DND-41 (cell line): Measurements from ENCODE around the gene PAM16.

Experiments
- ATAC-seq: fragments of 200-7000 bp; cut with Tn5 transposase; 3 replicates; pipeline ENCODE4 v1.9.1; 2021; ENCODE audit warnings: low read depth; ENCODE audit not compliant: insufficient read depth
- DNase-seq: peaks from one replicate; pipeline ENCODE4 v3.0.0-alpha.2; 2020
- H2AFZ ChIP-seq: 2 replicates; pipeline ENCODE4 v1.6.0; 2012; ENCODE audit warnings: low read depth, low read length
- H3K27ac ChIP-seq: 2 replicates; pipeline ENCODE4 v1.5.1; 2012; ENCODE audit warnings: low read length, inconsistent platforms
- H3K27me3 ChIP-seq: fragments of 200-600 bp; sonication (generic); 2 replicates; pipeline ENCODE4 v1.6.0; 2012; ENCODE audit warnings: low read length, mild to moderate bottlenecking, inconsistent platforms; ENCODE audit not compliant: insufficient read depth, poor library complexity
- H3K36me3 ChIP-seq: 2 replicates; pipeline ENCODE4 v1.5.1; 2012; ENCODE audit warnings: low read length, inconsistent platforms; ENCODE audit not compliant: insufficient read depth
- H3K4me1 ChIP-seq: 2 replicates; pipeline ENCODE4 v1.5.1; 2012; ENCODE audit warnings: mild to moderate bottlenecking, low read length; ENCODE audit not compliant: insufficient read depth
- H3K4me2 ChIP-seq: 2 replicates; pipeline ENCODE4 v1.6.0; 2012; ENCODE audit warnings: mild to moderate bottlenecking, moderate library complexity, low read length, inconsistent platforms; ENCODE audit not compliant: insufficient read depth
- H3K4me3 ChIP-seq, 2 experiments: fragments of 200-600 bp in 1 of 2; shearing (Covaris generic) in 1 of 2; 2 replicates each; pipeline ENCODE4 v1.5.1; 2012 to 2016; ENCODE audit warnings: inconsistent platforms in 2 of 2, low read length in 2 of 2, mild to moderate bottlenecking in 2 of 2, low read depth in 1 of 2, moderate library complexity in 1 of 2
- H3K79me2 ChIP-seq: 2 replicates; pipeline ENCODE4 v1.6.0; 2012; ENCODE audit warnings: low read length, inconsistent platforms; ENCODE audit not compliant: insufficient read depth
- H3K9ac ChIP-seq: 2 replicates; pipeline ENCODE4 v1.6.0; 2012; ENCODE audit warnings: low read depth, mild to moderate bottlenecking, inconsistent platforms, low read length, moderate library complexity
- H3K9me3 ChIP-seq: 2 replicates; pipeline ENCODE4 v1.5.1; 2012; ENCODE audit warnings: low read length, moderate library complexity, mild to moderate bottlenecking, inconsistent platforms; ENCODE audit not compliant: insufficient read depth, severe bottlenecking
- H4K20me1 ChIP-seq: 2 replicates; pipeline ENCODE4 v1.6.0; 2012; ENCODE audit warnings: low read length; ENCODE audit not compliant: insufficient read depth
- CTCF ChIP-seq: IDR thresholded peaks from 2 replicates; pipeline ENCODE4 v1.5.1; 2012; ENCODE audit warnings: borderline replicate concordance, low read length, moderate library complexity, mild to moderate bottlenecking; ENCODE audit not compliant: poor library complexity, severe bottlenecking; ENCODE audit errors: extremely low read depth
- EZH2 ChIP-seq: IDR thresholded peaks from 3 replicates; pipeline ENCODE4 v1.6.1; 2012; ENCODE audit warnings: borderline replicate concordance, low read depth, mild to moderate bottlenecking, moderate library complexity, low read length, inconsistent platforms; ENCODE audit not compliant: severe bottlenecking

PAM16 gene

GRCh38 chr16:4372578-4373355 is 21.6 kb upstream of the PAM16 start:
- H3K9me3 ChIP-seq, result no peaks in the 10 kb centered on the region
- H3K27me3 ChIP-seq, result no peaks in the 10 kb centered on the region
- H2AFZ ChIP-seq, result no peak overlapping the region
- H3K4me1 ChIP-seq, result no peaks in the 10 kb centered on the region
- DNase-seq (no peak), ATAC-seq (no peak)
- H3K27ac ChIP-seq, result no peak overlapping the region; the same call in 1 of the 2 replicates
- H3K36me3 ChIP-seq, result peaks cover 3% of the 10 kb centered on the region; the same call in 1 of the 2 replicates
- H4K20me1 ChIP-seq, result peaks cover 43% of the 10 kb centered on the region
- TF ChIP-seq EZH2, result no peak
- TF ChIP-seq CTCF, result no peak
- no peak overlapping the region for H3K4me2 ChIP-seq
- no peak overlapping the region for H3K4me3 ChIP-seq
- no peak overlapping the region for H3K9ac ChIP-seq
- no peaks in the 10 kb centered on the region for H3K79me2 ChIP-seq

- Histone ChIP-seq H3K4me1 (no peaks in the 10 kb centered on the region), H3K9me3 (no peaks in the 10 kb centered on the region), H3K36me3 (peaks cover 10% of the 10 kb centered on the region), H4K20me1 (peaks cover 46% of the 10 kb centered on the region), H3K4me3 (no peak overlapping the region), H3K27ac (no peak overlapping the region), H3K9ac (no peak overlapping the region), H3K79me2 (no peaks in the 10 kb centered on the region), H3K4me2 (no peak overlapping the region), H3K27me3 (no peaks in the 10 kb centered on the region), H2AFZ (no peak overlapping the region)
- ATAC-seq (no peak), DNase-seq (no peak)
- TF ChIP-seq EZH2 (no peak), CTCF (no peak)
Observed at GRCh38 chr16:4372001-4372577, 21.0 kb upstream of the PAM16 start.

- no peak within 1 kb of the TSS for H3K27ac ChIP-seq
- H2AFZ ChIP-seq, result no peak within 1 kb of the TSS
- no peaks in the 10 kb centered on the region for H3K27me3 ChIP-seq
- no peaks in the 10 kb centered on the region for H3K9me3 ChIP-seq
- TF ChIP-seq CTCF, result no peak
- TF ChIP-seq EZH2, result no peak
- peaks cover 47% of the 10 kb centered on the region for H4K20me1 ChIP-seq
- H3K36me3 ChIP-seq, result peaks cover 14% of the 10 kb centered on the region
- H3K4me2 ChIP-seq, result no peak within 1 kb of the TSS
- DNase-seq, result no peak
- no peaks in the 10 kb centered on the region for H3K79me2 ChIP-seq
- ATAC-seq, result no peak
- no peak within 1 kb of the TSS for H3K9ac ChIP-seq
- no peak within 1 kb of the TSS for H3K4me3 ChIP-seq
- H3K4me1 ChIP-seq, result no peaks in the 10 kb centered on the region
Observed at GRCh38 chr16:4371357-4372000, 20.4 kb upstream of the PAM16 start, which contains the start of gene VASN. TSS of gene VASN (plus strand) at chr16:4371848. CDS start at chr16:4380878, 9,030 bp downstream.
